ENCODE measurements around the gene CLEC7A. TPM values are rescaled to one million over a fixed set of nuclear protein-coding genes. Genes with fewer than 3 reads are reported as not detected.

CLEC7A gene
- total RNA-seq, 1 donor from 2014 or later: 79.5 TPM

GRCh38 chr12:10084733-10085132, 45.3 kb downstream of the CLEC7A start:
- Histone ChIP-seq H3K4me3 (no peak overlapping the region), H3K9me3 (peaks cover 5% of the 10 kb centered on the region), H3K4me1 (peaks cover 17% of the 10 kb centered on the region), H3K27me3 (ENCODE audit: low read depth) (no peaks in the 10 kb centered on the region), H3K27ac (no peak overlapping the region), H3K36me3 (no peaks in the 10 kb centered on the region)
- intact Hi-C loops (cut with DNase I): no loop called here
- no peak for TF ChIP-seq CTCF (IDR thresholded peaks at IDR 0.05)
- DNase-seq (no peak), ATAC-seq (no peak)

- intact Hi-C loops (cut with DNase I): no loop called here
- Histone ChIP-seq H3K27me3 (ENCODE audit: low read depth) (no peaks in the 10 kb centered on the region), H3K4me3 (no peak overlapping the region), H3K4me1 (peaks cover 10% of the 10 kb centered on the region), H3K27ac (no peak overlapping the region), H3K9me3 (peaks cover 5% of the 10 kb centered on the region), H3K36me3 (no peaks in the 10 kb centered on the region)
- no peak for TF ChIP-seq CTCF (IDR thresholded peaks at IDR 0.05)
- ATAC-seq (peak; percentile 41 to 42), DNase-seq (no peak)
Observed at GRCh38 chr12:10082117-10082874, 47.7 kb downstream of the CLEC7A start.

GRCh38 chr12:10075451-10075850, 54.5 kb downstream of the CLEC7A start:
- no peak for ATAC-seq
- TF ChIP-seq CTCF (IDR thresholded peaks at IDR 0.05): no peak
- H3K9me3 ChIP-seq: no peaks in the 10 kb centered on the region

GRCh38 chr12:10073261-10073660, 56.7 kb downstream of the CLEC7A start:
- Histone ChIP-seq H3K9me3 (no peaks in the 10 kb centered on the region), H3K36me3 (peaks cover 5% of the 10 kb centered on the region), H3K4me1 (peaks cover 20% of the 10 kb centered on the region), H3K4me3 (no peak overlapping the region), H3K27ac (no peak overlapping the region), H3K27me3 (ENCODE audit: low read depth) (no peaks in the 10 kb centered on the region)
- no peak for TF ChIP-seq CTCF (IDR thresholded peaks at IDR 0.05)
- intact Hi-C loops (cut with DNase I): no loop called here
- no peak for DNase-seq
- no peak for ATAC-seq

More at GRCh38 chr12:10075451-10075850, 54.5 kb downstream of the CLEC7A start:
- no peak overlapping the region for H3K4me3 ChIP-seq
- H3K4me1 ChIP-seq: no peaks in the 10 kb centered on the region
- no peak overlapping the region for H3K27ac ChIP-seq
- H3K36me3 ChIP-seq: peaks cover 5% of the 10 kb centered on the region
- intact Hi-C loops (cut with DNase I): no loop called here
- no peaks in the 10 kb centered on the region for H3K27me3 ChIP-seq (ENCODE audit: low read depth)
- no peak for DNase-seq

- H3K27ac ChIP-seq: no peak overlapping the region
- intact Hi-C loops (cut with DNase I): no loop called here
- no peak overlapping the region for H3K4me3 ChIP-seq
- H3K27me3 ChIP-seq (ENCODE audit: low read depth): no peaks in the 10 kb centered on the region
- no peak for TF ChIP-seq CTCF (IDR thresholded peaks at IDR 0.05)
- peaks cover 29% of the 10 kb centered on the region for H3K4me1 ChIP-seq
- H3K36me3 ChIP-seq: peaks cover 5% of the 10 kb centered on the region
- DNase-seq (no peak), ATAC-seq (no peak)
- H3K9me3 ChIP-seq: no peaks in the 10 kb centered on the region
Observed at GRCh38 chr12:10072131-10072530, 57.9 kb downstream of the CLEC7A start.
